ENCODE results near the gene BBIP1. TPM values are rescaled to one million over a fixed set of nuclear protein-coding genes. Genes with fewer than 3 reads are reported as not detected.

Gene BBIP1
- total RNA-seq, 1 donor from 2014 or later, result 17.3 TPM

DNA sequence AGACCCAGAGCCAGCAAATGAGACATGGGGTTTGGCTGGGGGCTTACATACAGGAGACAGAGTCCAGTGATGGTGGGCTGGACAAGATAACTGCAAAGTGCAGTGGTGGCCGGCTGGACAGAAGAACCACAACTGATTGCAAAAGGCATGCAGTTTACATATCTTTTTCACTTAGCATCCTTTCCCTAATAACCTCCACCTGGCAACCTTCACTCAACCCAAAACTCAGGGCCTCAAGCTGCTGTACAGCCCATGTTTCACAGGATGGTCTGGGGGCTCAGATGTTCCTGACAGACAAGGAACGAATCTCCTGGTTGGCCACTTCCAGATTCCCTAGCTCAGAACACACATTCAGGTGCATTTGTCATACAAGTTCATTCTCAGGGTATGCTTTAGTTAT, 55.0 kb downstream of the BBIP1 start:
- DNase-seq (ENCODE audit: low read depth in 2 of 2), result no peak

DNA sequence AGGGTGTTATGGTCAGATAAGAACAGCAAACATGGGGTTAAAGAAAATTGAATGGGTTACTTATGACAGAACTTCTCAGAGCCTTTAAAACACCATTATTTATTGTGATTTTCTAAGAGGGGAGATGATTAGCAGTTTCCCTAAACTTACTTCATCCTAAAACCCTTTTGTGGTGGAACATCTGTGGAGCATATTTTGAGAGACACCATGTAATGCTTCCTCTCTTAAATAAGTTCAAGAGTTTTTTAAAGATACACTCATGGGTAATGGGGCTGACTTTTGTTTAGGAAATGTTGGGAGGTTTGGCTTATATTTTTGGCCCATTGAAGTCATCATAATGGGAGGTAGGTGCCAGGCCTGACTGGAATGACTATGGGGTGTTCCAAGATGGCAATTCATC, 55.6 kb downstream of the BBIP1 start:
- DNase-seq (ENCODE audit: low read depth in 2 of 2), result no peak

DNA sequence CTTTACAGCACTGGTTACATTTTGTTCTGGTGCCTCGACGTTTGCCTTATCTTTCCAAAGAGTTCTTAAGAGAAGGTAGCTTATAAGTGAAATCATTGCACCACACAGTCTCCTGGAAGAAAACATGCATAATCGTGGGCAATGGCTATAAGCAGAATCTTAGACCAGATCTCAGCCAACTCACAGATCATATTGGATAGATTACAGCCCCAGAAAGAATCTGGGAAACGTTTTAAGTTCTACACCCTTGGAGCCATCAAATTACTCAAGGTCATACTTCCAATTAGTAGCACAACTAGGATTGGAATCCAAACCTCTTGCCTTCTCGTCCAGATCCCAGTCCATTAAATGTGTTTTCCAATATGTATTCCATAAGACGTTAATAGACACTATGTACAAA, 56.0 kb downstream of the BBIP1 start:
- no peak for DNase-seq (ENCODE audit: low read depth in 2 of 2)

DNA sequence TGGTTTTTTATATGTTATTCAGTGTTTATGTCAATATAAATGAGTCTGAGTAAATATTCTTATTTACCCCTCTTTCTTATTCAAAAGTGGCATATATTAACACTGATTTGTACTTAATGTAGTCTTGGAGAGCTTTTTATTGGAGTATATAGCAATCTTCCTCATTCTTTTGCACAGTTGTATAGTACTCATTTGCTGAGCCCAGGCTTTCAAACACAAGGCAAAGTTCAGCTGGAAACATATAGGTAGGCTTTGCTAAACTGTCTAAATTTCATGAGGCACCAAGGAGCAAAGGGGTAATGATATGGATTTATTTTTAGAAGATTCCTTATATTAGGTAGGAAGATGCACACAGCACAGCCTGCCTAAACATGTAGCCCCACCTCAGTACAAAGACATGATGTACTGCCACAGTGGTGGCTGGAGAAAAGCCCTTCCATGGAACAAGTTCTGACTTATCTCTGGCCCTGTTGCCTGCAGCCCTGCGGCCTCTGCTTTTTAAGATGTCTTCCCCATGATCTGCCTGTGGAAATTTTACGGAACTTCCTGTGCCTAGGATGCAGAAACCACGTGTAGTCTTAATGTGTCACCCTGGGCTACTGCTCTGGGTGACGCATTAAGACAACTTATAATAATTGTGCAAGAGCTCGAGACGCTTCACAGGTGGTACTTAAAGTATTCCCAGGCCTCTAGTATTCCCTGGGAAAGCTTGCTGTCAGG, 56.9 kb downstream of the BBIP1 start:
- DNase-seq (ENCODE audit: low read depth in 2 of 2), result no peak

DNA sequence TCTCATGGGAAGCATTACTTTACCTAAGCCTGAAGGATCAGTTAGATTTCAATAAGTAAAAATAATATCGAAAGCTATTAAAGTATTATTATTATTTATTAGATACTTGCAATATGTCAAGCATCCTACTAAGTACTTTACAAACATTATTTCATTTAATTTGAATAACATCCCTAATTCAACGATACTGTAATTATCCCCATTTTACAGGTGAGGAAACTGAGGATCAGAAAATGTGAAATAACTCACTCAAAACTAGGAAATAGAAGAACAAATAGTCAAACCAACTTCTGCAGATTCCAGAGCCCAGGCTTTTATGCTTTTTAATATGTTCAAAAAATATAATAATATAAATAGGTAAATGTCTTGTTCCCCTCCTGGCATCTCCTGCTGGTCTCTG, 57.5 kb downstream of the BBIP1 start:
- no peak for DNase-seq (ENCODE audit: low read depth in 2 of 2)

DNA sequence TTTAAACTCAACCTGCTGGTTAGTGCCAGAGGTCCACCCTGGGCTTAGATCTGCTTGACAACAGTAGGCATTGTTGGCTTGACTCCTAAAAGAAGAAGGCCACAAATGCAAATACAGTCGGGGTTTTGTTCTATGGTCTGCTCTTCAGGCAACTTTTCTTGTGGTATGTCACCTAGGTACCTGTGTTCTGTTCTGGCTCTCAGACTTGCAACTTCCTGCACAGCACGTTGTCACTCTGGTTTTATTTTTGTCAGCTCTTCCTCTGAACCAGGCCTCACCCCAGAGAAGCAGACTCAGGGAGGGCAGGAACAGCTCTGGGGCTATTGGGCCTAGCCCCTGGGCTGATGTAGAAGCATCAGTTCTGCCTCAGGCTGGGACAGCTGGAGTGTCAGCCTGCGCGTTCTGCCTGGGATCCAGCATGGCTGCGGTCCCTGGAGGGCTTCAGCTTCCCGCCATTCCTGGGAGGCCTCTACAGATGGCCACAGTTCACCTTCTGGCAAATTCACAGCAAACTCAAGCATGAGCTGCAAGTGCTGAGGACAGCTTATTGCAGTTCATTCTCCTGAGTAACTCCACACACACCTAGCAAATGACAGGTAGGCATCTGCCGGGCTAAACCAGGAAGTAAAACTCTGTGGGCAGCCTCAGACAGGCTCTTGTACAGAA, 58.3 kb downstream of the BBIP1 start:
- no peak for DNase-seq (ENCODE audit: low read depth in 2 of 2)

DNA sequence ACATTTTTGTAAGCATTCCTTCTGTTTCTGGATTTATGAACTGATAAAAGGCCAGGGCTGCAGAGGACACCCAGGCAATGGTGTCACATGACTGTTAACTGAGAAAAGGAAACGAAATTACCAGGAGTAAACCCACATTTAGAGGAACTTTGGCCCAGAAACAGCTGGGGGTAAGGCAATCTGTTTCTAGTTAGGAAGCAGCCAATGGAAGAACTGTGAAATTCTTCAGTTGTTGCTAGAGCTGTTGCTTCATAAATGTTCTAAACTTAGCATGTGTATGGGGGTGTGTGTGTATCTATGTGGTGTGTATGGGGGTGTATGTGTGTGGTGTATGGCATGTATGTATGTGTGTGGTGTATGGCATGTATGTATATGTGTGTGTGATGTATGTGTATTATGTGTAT, 59.0 kb downstream of the BBIP1 start:
- no peak for DNase-seq (ENCODE audit: low read depth in 2 of 2)

DNA sequence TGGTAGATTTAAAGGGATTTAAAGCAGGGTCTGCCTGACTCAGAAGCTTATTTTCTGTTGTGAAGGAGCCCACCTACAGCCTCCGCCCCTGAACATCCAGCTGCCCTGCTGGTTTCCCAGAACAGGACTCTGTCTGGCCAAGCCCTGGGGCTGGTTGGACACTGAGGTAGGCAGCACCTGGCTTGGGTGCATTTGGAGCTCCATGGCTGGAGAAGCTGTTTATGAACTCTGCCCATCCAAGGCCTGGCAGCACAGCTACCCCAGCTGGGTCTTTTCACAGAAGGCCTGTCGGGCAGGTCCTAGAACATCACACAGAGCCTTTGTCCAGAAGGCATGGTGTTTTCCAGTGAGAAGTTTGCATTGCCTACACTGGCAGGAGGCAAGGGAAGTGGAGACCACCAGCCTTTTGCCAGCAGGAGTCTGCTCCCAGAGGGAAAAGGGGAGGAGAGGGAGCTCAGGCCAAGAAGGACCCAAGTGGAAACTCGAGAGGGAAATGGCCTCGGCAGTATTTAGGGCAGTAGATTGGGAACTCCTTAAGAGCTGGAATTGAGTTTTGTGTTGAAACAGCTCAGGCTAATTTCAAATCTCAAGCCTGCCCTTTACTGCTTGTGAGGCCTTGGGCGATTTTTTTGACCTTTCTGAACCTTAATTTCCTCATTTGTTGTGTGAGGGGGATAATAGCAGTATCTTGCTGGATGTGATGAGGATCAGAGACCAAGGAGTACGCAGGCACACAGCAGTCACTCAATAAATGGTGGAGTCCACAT, 59.6 kb downstream of the BBIP1 start:
- DNase-seq (ENCODE audit: low read depth in 2 of 2), result no peak

DNA sequence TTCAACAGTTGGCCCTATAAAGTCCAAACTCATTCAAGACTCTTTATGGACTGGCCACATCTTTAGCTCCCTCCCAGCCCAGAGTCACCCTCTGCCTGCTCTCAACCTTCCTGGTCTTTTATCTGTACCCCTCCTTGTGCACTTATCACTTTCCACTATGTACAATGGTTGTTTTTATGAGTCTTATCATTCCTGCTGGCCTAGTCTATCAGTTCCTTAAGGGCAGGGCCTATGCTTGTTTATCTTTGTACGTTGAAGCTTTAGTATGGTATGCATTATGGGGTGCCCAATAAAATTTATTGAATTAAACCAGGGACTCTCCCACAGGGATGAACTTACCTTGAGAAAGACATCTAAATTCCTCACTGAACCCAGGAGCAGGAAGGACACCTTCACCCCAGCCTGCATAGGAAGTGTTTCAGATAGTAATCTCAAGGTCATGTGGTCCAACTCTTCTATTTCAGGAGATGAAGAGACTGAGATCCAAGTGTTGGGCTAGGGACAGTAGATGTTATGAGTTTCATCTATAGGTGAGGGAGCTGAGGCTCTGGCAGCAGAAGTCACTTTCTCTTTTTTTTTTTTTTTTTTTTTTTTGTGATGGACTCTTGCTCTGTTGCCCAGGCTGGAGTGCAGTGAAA, 60.6 kb downstream of the BBIP1 start:
- no peak for DNase-seq (ENCODE audit: low read depth in 2 of 2)

DNA sequence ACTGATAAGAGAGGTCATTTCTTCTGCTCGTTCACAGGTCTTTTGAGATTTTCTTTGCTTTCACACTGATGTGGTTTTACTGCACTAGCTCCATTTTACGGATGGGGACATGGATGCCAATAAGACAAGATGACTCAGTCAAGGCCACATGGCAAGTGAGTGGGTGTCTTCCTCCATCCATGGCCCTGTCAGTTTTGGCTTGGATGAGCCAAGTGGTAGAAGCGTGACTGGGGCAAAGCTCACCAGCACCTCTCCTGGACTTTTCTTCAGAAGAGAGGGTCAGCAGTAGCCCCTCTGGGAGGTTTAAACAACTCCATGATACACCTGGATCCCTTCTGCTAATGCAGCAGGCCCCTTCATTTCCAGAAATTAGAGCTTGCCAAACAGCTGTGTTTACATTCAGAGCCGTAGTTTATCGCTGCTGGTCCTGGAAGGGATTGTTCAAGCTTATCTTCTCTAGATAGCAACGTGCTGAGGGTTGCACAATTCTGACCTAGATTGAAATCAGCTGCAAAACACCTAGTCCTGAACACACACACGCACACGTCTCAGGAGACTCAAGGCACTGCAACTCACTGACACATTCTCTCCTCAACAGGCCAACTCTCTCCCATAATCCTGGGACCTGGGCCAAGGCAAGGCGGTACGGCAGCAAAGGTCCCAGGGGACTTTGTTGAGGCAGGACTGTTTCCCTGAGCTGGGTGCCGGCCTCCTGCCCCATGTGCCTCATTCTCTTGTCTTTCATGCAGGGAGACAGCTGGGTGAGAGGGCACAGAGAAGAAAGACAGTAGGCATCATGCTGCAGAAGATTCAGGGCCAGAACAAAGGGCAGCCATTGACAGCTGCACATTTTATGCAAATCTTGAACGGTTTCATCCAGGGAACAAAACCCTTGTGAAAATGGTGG, 61.5 kb downstream of the BBIP1 start:
- DNase-seq (ENCODE audit: low read depth in 2 of 2), result no peak

DNA sequence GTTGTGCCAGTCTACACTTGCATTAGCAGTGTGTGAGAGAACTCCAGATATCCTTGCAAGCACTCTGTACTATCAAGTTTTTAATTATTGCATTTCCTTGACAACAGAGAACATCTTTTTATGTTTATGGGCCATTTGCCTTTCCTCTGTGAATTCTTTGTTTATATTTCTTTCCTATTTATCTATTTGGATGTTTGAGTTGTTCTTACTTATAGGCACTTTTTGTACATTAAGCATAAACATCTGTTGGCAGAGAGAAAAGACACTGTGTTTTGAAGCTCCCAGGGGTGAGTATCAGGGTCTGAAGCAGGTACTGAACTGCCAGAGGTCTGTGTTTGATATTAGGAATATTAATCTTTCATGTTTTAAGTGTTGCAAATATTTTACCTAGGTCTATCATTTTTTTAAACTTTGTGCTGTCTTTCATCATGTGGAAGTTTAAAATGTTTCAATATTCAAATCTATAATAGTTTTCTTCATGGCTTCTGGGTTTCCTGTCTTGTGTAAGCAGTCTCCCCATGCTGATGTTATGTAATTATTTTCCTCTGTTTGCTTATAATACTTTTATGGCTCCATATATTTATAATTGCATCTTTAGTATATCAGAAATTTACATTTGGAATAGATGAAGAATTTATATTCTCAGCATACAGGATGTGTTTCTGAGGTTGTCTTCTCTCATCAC, 64.9 kb downstream of the BBIP1 start:
- no peak for DNase-seq (ENCODE audit: low read depth in 2 of 2)

DNA sequence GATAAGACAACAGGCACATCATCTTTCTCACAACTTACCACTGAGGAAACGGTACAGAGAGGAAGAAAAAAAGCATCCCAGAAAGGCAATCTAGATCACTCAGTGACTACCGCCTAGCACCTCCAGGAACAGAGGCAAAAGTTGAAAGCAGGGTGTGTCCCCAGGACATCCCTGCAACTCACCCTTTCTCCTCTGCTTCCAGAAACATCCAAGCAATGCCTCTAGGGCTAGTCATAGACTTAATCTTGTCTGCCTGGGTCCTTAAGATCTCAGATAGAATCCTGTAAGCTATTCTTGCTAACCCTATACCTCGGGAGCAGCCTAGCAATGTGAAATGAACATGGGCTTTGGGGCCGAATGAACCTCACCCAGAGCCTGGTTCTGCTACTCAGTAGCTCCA, 66.0 kb downstream of the BBIP1 start:
- DNase-seq (ENCODE audit: low read depth in 2 of 2), result no peak

DNA sequence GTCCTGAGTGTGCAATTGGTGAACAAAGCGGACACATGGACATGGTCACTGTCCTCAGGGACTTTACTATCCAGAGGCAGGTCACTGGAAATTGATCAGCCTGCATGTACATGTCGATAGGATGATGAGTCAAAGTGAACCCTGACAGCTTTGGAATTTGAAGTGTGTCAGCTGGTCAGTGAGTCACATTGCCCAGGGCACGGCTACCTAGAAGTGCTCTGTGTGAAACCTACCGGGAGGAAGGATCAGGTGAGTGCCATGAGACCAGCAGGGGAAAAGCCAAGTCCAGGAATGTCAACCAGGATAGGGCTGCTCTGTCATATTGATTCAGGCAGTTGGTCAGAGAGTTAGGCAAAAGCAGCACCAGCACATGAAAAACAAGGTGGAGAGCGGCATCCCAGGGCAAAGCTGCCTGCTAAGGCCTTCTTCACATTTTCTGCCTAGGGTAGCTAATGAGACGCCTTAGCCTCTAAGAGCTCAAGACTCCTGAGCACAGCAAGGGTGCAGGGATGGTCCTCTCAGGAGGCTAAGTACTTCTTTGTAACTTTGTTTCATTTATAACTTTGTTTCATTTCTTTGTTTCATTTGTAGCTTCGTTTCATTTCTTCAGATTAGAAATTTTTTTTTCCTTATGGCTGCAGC, 66.6 kb downstream of the BBIP1 start:
- DNase-seq (ENCODE audit: low read depth in 2 of 2), result no peak

DNA sequence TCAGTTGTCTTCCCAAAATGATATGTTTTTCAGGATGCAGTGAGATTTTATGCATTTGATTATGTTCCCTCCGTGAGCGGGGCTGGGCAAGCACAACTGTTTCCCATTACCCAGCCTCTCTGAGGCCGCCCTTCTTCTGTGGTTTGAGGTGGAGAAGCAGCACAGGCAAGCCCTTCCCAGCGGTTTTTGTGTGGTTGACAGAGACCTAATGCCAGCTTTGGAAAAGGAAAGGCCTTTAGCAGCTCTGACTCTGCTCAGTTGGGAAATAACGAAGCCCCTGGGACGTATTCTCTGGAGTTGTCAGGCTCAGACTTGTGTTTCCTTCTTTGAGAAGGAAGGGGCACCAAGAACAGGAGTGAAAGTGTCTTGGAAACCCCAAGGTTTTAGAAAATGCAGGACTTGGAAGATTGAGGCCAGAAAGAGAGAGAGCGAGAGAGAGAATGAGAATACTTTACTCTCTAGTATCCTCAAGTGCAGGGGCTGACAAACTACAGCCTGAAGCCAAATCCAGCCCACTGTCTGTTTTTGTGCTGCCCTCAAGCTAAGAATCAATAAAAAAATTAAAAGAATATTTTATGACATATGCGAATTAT, 67.9 kb downstream of the BBIP1 start:
- DNase-seq (ENCODE audit: low read depth in 2 of 2), result no peak

DNA sequence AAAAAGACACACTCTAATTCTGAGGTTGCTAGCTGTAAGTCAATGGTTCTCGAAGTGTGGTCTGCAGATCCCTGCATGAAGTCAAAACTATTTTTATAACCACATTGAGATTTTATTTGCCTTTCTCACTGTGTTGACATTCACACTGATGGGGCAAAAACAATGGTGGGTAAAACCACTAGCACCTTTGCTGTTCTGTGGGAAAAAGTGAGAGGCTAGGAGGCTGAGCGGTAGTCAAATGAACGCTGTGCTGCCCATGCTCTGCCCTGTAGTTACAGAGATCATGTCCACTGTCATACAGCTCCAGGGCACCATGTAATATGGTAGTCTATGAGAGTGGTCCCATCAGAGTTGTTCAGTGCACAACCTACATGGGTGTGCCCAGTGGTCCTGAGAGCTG, 68.9 kb downstream of the BBIP1 start:
- DNase-seq (ENCODE audit: low read depth in 2 of 2), result no peak
